ENCODE data around the gene KCNQ1.

KCNQ1 gene

DNA sequence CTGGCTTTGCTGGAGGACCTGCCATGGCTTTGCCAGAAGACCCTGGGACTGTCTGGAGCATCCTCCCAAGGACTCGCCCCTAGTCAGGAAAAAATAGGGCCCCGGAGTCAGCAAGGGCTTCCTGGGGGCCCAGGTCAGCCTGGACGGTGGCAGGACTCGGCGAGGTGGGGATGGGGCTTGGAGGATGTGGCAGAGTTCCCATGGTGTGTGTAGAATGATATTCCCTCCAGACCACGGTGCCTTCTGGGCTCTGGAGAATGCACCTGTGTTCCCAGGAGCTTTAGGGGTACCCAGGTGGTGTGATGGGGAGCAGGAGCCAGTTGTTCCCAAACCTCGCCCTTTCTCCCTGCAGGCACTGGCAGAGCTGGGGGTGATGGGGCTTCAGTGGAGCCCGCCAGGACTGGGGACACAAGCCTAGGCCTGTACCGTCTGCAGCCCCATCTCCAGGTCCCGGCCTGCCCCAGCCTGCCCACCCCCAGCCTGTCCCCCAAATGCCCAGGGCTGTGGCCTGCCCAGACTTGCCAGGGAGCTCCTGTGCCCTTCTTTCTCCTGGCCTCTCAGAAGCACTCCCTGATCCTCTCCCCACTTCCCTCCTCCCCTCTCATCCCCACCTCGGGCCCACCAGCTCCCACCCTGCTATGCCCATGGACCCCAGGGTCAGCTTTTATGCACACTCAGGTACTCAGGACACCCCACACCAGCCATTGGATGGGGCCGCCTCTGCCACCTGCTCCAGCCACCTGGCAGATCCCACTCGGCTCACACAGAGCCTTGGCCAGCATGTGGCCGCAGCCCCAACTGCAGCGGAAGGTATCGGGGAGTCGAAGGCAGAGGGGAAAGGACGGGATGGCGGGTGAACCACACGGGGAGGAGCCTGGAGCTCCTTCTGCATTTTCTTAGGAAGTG lies 358.6 kb downstream of the KCNQ1 start:
- TF ChIP-seq CTCF (IDR thresholded peaks at IDR 0.05; ENCODE audit: insufficient read depth, low read length, poor library complexity, severe bottlenecking), result no peak
- no peak overlapping the region for H3K4me3 ChIP-seq (replicated peaks; ENCODE audit: low read depth, low read length)
- no peak for DNase-seq (ENCODE audit: extremely low read depth, insufficient read length)
- no peaks in the 10 kb centered on the region for H3K36me3 ChIP-seq (ENCODE audit: control insufficient read depth, insufficient read depth, low read length)
- H3K27me3 ChIP-seq (replicated peaks; ENCODE audit: control insufficient read depth, insufficient read depth, low read length), result no peaks in the 10 kb centered on the region; the same call in 1 of the 2 replicates

DNA sequence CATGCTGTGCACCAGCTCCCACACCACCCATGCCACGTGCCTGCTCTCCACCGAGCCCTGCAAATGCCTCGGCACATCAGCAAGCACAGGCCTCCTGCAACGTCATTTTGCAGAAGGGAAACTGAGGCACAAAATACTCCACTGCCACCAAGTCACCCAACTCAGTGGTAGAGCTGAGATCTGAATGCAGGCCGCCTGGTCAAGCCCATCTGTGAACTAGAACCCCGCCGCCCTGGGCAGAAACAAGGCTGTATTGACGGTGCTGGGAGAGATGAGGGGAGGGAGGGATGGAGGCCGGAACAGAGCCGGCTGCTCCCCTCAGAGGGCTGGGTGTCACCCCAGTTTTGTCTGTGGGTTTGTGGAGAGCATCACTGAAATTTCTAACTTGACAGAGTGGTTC lies 359.4 kb downstream of the KCNQ1 start:
- H3K4me3 ChIP-seq (replicated peaks; ENCODE audit: low read depth, low read length), result no peak overlapping the region
- no peak for DNase-seq (ENCODE audit: extremely low read depth, insufficient read length)
- no peak for TF ChIP-seq CTCF (IDR thresholded peaks at IDR 0.05; ENCODE audit: insufficient read depth, low read length, poor library complexity, severe bottlenecking)
- no peaks in the 10 kb centered on the region for H3K36me3 ChIP-seq (ENCODE audit: control insufficient read depth, insufficient read depth, low read length)
- H3K27me3 ChIP-seq (replicated peaks; ENCODE audit: control insufficient read depth, insufficient read depth, low read length), result no peaks in the 10 kb centered on the region; the same call in 1 of the 2 replicates

GRCh38 chr11:2804701-2805387 lies 360.0 kb downstream of the KCNQ1 start:
- Histone ChIP-seq H3K27me3 (replicated peaks; ENCODE audit: control insufficient read depth, insufficient read depth, low read length) (no peaks in the 10 kb centered on the region; the same call in 1 of the 2 replicates), H3K4me3 (replicated peaks; ENCODE audit: low read depth, low read length) (no peak overlapping the region), H3K36me3 (ENCODE audit: control insufficient read depth, insufficient read depth, low read length) (no peaks in the 10 kb centered on the region)
- TF ChIP-seq CTCF (IDR thresholded peaks at IDR 0.05; ENCODE audit: insufficient read depth, low read length, poor library complexity, severe bottlenecking), result no peak
- DNase-seq (ENCODE audit: extremely low read depth, insufficient read length), result no peak

DNA sequence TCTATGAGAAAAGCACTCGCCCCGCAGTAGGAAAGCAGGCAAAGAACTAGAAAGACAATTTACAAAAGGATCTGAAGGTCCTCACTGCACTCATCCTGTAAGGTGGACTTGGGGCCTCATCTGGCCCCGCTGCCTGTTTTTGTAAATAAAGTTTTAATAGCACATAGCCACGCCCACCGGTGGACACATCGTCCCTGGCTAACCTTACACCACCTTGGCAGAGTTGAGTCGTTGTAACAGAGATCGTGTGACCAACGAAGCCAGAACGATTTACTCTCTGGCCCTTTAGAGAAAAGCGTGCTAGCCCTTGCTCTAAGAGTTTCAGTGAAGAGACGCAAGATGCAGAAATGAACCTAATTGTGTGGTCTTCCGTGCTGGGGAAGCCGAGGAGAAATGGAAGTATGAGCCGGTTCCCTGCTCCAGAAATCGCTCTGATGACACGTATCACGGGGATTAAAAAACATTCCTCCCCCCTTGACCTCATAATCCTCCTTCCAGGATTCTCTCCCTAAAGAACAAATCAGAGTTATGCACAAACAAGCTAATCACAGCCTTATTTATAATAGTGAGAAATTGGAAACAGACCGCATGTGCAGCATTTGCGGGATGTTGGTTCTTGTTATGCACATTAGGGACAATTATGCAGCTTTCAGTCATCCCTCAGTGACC lies 360.7 kb downstream of the KCNQ1 start:
- DNase-seq (ENCODE audit: extremely low read depth, insufficient read length), result no peak

More for the DNA sequence above, 360.7 kb downstream of the KCNQ1 start:
- TF ChIP-seq CTCF (IDR thresholded peaks at IDR 0.05; ENCODE audit: insufficient read depth, low read length, poor library complexity, severe bottlenecking), result no peak
- no peak overlapping the region for H3K4me3 ChIP-seq (replicated peaks; ENCODE audit: low read depth, low read length)
- no peaks in the 10 kb centered on the region for H3K36me3 ChIP-seq (ENCODE audit: control insufficient read depth, insufficient read depth, low read length)
- H3K27me3 ChIP-seq (replicated peaks; ENCODE audit: control insufficient read depth, insufficient read depth, low read length), result no peaks in the 10 kb centered on the region

All from GM06990 (cell line).